OCI-LY7 (cell line): ENCODE results near the gene CCDC88B. TPM values are rescaled to one million over a fixed set of nuclear protein-coding genes. Genes with fewer than 3 reads are reported as not detected.

Experiments used
- BruUV-seq: library from RNA; stranded (reverse); fragments of 400-500 nt; replicated peaks from 2 replicates; lab custom pipeline; 2021; lab: Mats Ljungman, UMichigan
- CTCF ChIA-PET: fragments of 300-600 bp; sonication (Branson Sonifier 250); formaldehyde crosslinking; loops from one replicate; lab custom pipeline; 2022; ENCODE audit warnings: antibody characterized with exemption; ENCODE audit not compliant: unreplicated experiment; lab: Charles Lee
- POLR2A ChIA-PET: fragments of 300-600 bp; sonication (Branson Sonifier 250); formaldehyde crosslinking; loops from one replicate; lab custom pipeline; 2022; ENCODE audit warnings: antibody characterized with exemption; lab: Charles Lee
- DNase-seq: peaks from one replicate; pipeline ENCODE4 v3.0.0-alpha.2; 2015; ENCODE audit warnings: low spot score
- H2AFZ ChIP-seq: fragments of 200-600 bp; sonication (generic), shearing (Covaris generic); 2 replicates; pipeline ENCODE4 v1.6.1; 2014; ENCODE audit warnings: mild to moderate bottlenecking, antibody characterized with exemption, low read length, moderate library complexity
- H3K27ac ChIP-seq: fragments of 200-600 bp; sonication (generic); 2 replicates; pipeline ENCODE4 v1.5.1; 2014; ENCODE audit warnings: mixed run types, low read depth, mild to moderate bottlenecking, moderate library complexity, low read length, inconsistent platforms; ENCODE audit not compliant: poor library complexity, severe bottlenecking
- H3K36me3 ChIP-seq: fragments of 200-600 bp; sonication (generic); 2 replicates; pipeline ENCODE4 v1.6.1; 2014; ENCODE audit warnings: mild to moderate bottlenecking, antibody characterized with exemption, low read length, moderate library complexity, mixed read lengths; ENCODE audit not compliant: insufficient read depth
- H3K4me1 ChIP-seq: fragments of 200-600 bp; sonication (generic); 2 replicates; pipeline ENCODE4 v1.5.1; 2014; ENCODE audit warnings: mild to moderate bottlenecking, low read length; ENCODE audit not compliant: insufficient read depth, poor library complexity, severe bottlenecking
- H3K4me2 ChIP-seq: fragments of 200-600 bp; sonication (generic); 2 replicates; pipeline ENCODE4 v1.6.1; 2014; ENCODE audit warnings: mild to moderate bottlenecking, low read length
- H3K4me3 ChIP-seq: fragments of 200-600 bp; sonication (generic); 2 replicates; pipeline ENCODE4 v1.5.1; 2014; ENCODE audit warnings: mild to moderate bottlenecking, low read depth, low read length; ENCODE audit not compliant: poor library complexity, severe bottlenecking
- H3K79me2 ChIP-seq: fragments of 200-600 bp; sonication (generic); 2 replicates; pipeline ENCODE4 v1.6.1; 2016; ENCODE audit warnings: low read depth, mild to moderate bottlenecking, low read length, moderate library complexity, mixed read lengths; ENCODE audit not compliant: insufficient read depth
- H3K9me2 ChIP-seq: fragments of 200-600 bp; sonication (generic); 2 replicates; pipeline ENCODE4 v1.6.1; 2016; ENCODE audit warnings: mild to moderate bottlenecking, low read length, mixed read lengths; ENCODE audit not compliant: insufficient read depth
- H3K9me3 ChIP-seq: fragments of 200-600 bp; sonication (generic); 2 replicates; pipeline ENCODE4 v1.6.1; 2014; ENCODE audit warnings: mild to moderate bottlenecking, mixed run types, low read length, mixed read lengths
- H4K20me1 ChIP-seq: fragments of 200-600 bp; sonication (generic); 2 replicates; pipeline ENCODE4 v1.6.1; 2014; ENCODE audit warnings: mild to moderate bottlenecking, antibody characterized with exemption, low read length, moderate library complexity, mixed read lengths; ENCODE audit not compliant: insufficient read depth
- CTCF ChIP-seq: fragments of 200-600 bp; sonication (generic); conservative IDR thresholded peaks from 2 replicates; pipeline ENCODE4 v1.5.1; 2014; ENCODE audit warnings: mild to moderate bottlenecking, antibody characterized with exemption, low read length, moderate library complexity, mixed read lengths
- EZH2phosphoT487 ChIP-seq: fragments of 200-600 bp; sonication (generic); IDR thresholded peaks from 2 replicates; pipeline ENCODE4 v1.6.1; 2018; ENCODE audit warnings: low read depth, borderline replicate concordance, mild to moderate bottlenecking, mixed run types, antibody characterized with exemption, low read length, moderate library complexity, mixed read lengths
- intact Hi-C: fragments of 100-400 bp; cut with micrococcal nuclease; formaldehyde crosslinking; loops from one replicate; pipeline ENCODE4 v1.10.0; 2022; ENCODE audit not compliant: unreplicated experiment
- total RNA-seq, 2 experiments: library from RNA; depleted of rRNA in 1 of 2; stranded (reverse); fragments of >200 nt in 1 of 2; shearing (Covaris generic) in 1 of 2; gene quantifications; 2 replicates each; pipeline ENCODE4 v1.2.3, GENCODE V29; 2014 to 2022

The CCDC88B gene
- total RNA-seq, 2 experiments from 2014 or later: 40.7 to 67.2 TPM

DNA sequence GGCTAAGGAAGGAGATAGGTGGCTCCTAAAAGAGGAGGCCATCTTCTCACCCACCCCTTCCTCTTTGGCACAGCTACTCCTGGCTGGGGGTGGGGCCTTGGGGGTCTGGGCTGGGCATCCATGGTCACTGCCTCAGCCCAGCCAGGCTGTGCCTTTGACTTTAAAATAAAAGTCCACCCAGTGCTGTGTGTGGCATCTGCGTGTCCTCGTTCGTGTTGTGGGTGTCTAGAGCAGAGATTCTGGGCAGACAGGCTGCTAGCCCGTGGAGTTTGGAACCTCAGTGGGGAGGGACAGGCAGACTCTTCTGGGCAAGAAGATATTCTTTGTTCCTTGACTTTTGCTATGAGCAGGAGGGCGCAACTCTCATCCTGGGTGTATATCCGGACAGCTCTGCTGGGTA is 32.0 kb downstream of the CCDC88B start:
- H3K79me2 ChIP-seq: no peaks in the 10 kb centered on the region
- BruUV-seq: no TSS peak
- peaks cover 10% of the 10 kb centered on the region for H3K4me1 ChIP-seq
- H3K27ac ChIP-seq: no peak overlapping the region
- no peaks in the 10 kb centered on the region for H3K9me2 ChIP-seq
- H4K20me1 ChIP-seq: no peaks in the 10 kb centered on the region
- intact Hi-C loops: loop anchor here (10.0 kb wide), 1 partner anchor 283 kb away; no protein-coding TSS in a partner anchor
- ChIA-PET POLR2A (no interaction called here), CTCF (no interaction called here)
- TF ChIP-seq EZH2phosphoT487: no peak
- TF ChIP-seq CTCF: no peak
- no peaks in the 10 kb centered on the region for H3K9me3 ChIP-seq
- H3K36me3 ChIP-seq: peaks cover 18% of the 10 kb centered on the region
- H3K4me3 ChIP-seq: no peak overlapping the region
- no peak for DNase-seq
- no peak overlapping the region for H2AFZ ChIP-seq
- no peak overlapping the region for H3K4me2 ChIP-seq

- Histone ChIP-seq H3K36me3 (peaks cover 12% of the 10 kb centered on the region), H3K9me3 (no peaks in the 10 kb centered on the region), H4K20me1 (no peaks in the 10 kb centered on the region), H3K9me2 (no peaks in the 10 kb centered on the region), H3K79me2 (no peaks in the 10 kb centered on the region), H3K27ac (peak overlapping the region; percentile 8), H3K4me3 (no peak overlapping the region), H3K4me2 (peak overlapping the region; percentile 14; the same call in 1 of the 2 replicates), H3K4me1 (peaks cover 10% of the 10 kb centered on the region), H2AFZ (no peak overlapping the region)
- ChIA-PET POLR2A (no interaction called here), CTCF (no interaction called here)
- no peak for DNase-seq
- TF ChIP-seq CTCF (no peak), EZH2phosphoT487 (no peak)
- intact Hi-C loops: loop anchor here (10.0 kb wide), 1 partner anchor 282 kb away; no protein-coding TSS in a partner anchor
- BruUV-seq: no TSS peak
Observed at GRCh38 chr11:64372802-64373597, 33.0 kb downstream of the CCDC88B start.

DNA sequence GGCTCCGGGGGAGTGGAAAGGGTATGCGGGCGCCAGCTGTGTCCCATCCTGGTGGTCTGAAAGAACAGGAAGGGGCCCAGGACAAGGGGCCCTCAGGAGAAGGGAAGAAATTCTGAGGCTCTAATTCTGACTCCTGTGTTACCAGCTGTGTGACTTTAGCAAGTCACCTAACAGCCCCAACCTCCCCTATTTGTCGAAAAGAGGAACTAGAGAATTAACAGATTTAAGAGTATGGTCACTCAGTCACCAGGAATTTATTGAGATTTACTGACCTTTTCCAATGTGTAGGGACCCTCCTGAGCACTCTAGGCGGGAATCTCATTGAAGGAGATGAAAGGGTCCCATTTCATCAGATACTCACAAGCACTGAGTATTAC is 33.6 kb downstream of the CCDC88B start:
- POLR2A ChIA-PET: no interaction called here
- peak overlapping the region; percentile 14; the same call in 1 of the 2 replicates for H3K4me2 ChIP-seq

More for the DNA sequence above, 33.6 kb downstream of the CCDC88B start:
- Histone ChIP-seq H3K9me2 (no peaks in the 10 kb centered on the region), H3K36me3 (peaks cover 6% of the 10 kb centered on the region; the same call in 1 of the 2 replicates), H2AFZ (no peak overlapping the region), H3K79me2 (no peaks in the 10 kb centered on the region), H3K4me1 (peaks cover 10% of the 10 kb centered on the region), H3K9me3 (no peaks in the 10 kb centered on the region), H4K20me1 (no peaks in the 10 kb centered on the region), H3K27ac (peak overlapping the region; percentile 8), H3K4me3 (no peak overlapping the region)
- no TSS peak for BruUV-seq
- CTCF ChIA-PET: no interaction called here
- peak; percentile 46 for DNase-seq
- TF ChIP-seq EZH2phosphoT487 (no peak), CTCF (no peak)
- intact Hi-C loops: loop anchor here (10.0 kb wide), 1 partner anchor 281 kb away; no protein-coding TSS in a partner anchor
